Adipocyte (in vitro differentiated cells): Measurements from ENCODE around the gene MOCOS.

Experiments used
- DNase-seq: peaks from one replicate; pipeline ENCODE4 v3.0.0-alpha.2; 2015; ENCODE audit warnings: low read depth
- H3K27me3 ChIP-seq: replicated peaks from 2 replicates; pipeline ENCODE4 v1.7.0; 2013; ENCODE audit warnings: mild to moderate bottlenecking, low read length, moderate library complexity; ENCODE audit not compliant: control insufficient read depth, insufficient read depth
- H3K36me3 ChIP-seq: 2 replicates; pipeline ENCODE4 v1.7.0; 2013; ENCODE audit warnings: low read length, mild to moderate bottlenecking, moderate library complexity; ENCODE audit not compliant: control insufficient read depth, insufficient read depth, severe bottlenecking
- H3K4me1 ChIP-seq: 2 replicates; pipeline ENCODE4 v1.7.0; 2013; ENCODE audit warnings: mild to moderate bottlenecking, low read length, moderate library complexity; ENCODE audit not compliant: control insufficient read depth, insufficient read depth
- H3K4me3 ChIP-seq: 2 replicates; pipeline ENCODE4 v1.7.0; 2013; ENCODE audit warnings: mild to moderate bottlenecking, low read length, moderate library complexity
- H3K9ac ChIP-seq: 2 replicates; pipeline ENCODE4 v1.7.0; 2013; ENCODE audit warnings: mild to moderate bottlenecking, low read length, moderate library complexity
- H3K9me3 ChIP-seq: 2 replicates; pipeline ENCODE4 v1.7.0; 2013; ENCODE audit warnings: mild to moderate bottlenecking, low read length, moderate library complexity; ENCODE audit not compliant: control insufficient read depth

The MOCOS gene

GRCh38 chr18:36181441-36181840, 5.9 kb upstream of the MOCOS start:
- H3K27me3 ChIP-seq: peaks cover 3% of the 10 kb centered on the region
- peaks cover 13% of the 10 kb centered on the region for H3K4me1 ChIP-seq
- H3K9ac ChIP-seq: no peak overlapping the region
- DNase-seq: no peak
- H3K36me3 ChIP-seq: peaks cover 9% of the 10 kb centered on the region
- H3K4me3 ChIP-seq: no peak overlapping the region
- H3K9me3 ChIP-seq: no peaks in the 10 kb centered on the region

- H3K27me3 ChIP-seq: peaks cover 3% of the 10 kb centered on the region
- H3K9ac ChIP-seq: no peak overlapping the region
- H3K4me1 ChIP-seq: peaks cover 13% of the 10 kb centered on the region
- no peaks in the 10 kb centered on the region for H3K9me3 ChIP-seq
- no peak for DNase-seq
- peaks cover 3% of the 10 kb centered on the region for H3K36me3 ChIP-seq
- H3K4me3 ChIP-seq: no peak overlapping the region
These were observed 5.3 kb upstream of the MOCOS start for GRCh38 chr18:36181898-36182506.

GRCh38 chr18:36183033-36183432, 4.3 kb upstream of the MOCOS start:
- no peak for DNase-seq
- H3K9ac ChIP-seq: no peak overlapping the region
- H3K4me3 ChIP-seq: no peak overlapping the region
- no peaks in the 10 kb centered on the region for H3K9me3 ChIP-seq
- no peaks in the 10 kb centered on the region for H3K36me3 ChIP-seq
- peaks cover 13% of the 10 kb centered on the region for H3K4me1 ChIP-seq
- peaks cover 3% of the 10 kb centered on the region for H3K27me3 ChIP-seq

- peaks cover 3% of the 10 kb centered on the region for H3K27me3 ChIP-seq
These were observed 3.3 kb upstream of the MOCOS start for GRCh38 chr18:36183987-36184386.

GRCh38 chr18:36185157-36185556, 2.1 kb upstream of the MOCOS start:
- no peak for DNase-seq
- Histone ChIP-seq H3K4me3 (no peak overlapping the region), H3K9ac (no peak overlapping the region), H3K36me3 (no peaks in the 10 kb centered on the region), H3K9me3 (no peaks in the 10 kb centered on the region), H3K27me3 (peaks cover 3% of the 10 kb centered on the region), H3K4me1 (peaks cover 19% of the 10 kb centered on the region)

More at GRCh38 chr18:36183987-36184386, 3.3 kb upstream of the MOCOS start:
- no peak overlapping the region for H3K4me3 ChIP-seq
- H3K9ac ChIP-seq: no peak overlapping the region
- no peaks in the 10 kb centered on the region for H3K9me3 ChIP-seq
- H3K4me1 ChIP-seq: peaks cover 21% of the 10 kb centered on the region
- H3K36me3 ChIP-seq: no peaks in the 10 kb centered on the region
- no peak for DNase-seq

GRCh38 chr18:36185901-36186460, 1.3 kb upstream of the MOCOS start:
- Histone ChIP-seq H3K4me3 (peak overlapping the region; percentile 87), H3K9me3 (no peaks in the 10 kb centered on the region), H3K36me3 (no peaks in the 10 kb centered on the region), H3K4me1 (peaks cover 14% of the 10 kb centered on the region), H3K9ac (no peak overlapping the region), H3K27me3 (peaks cover 3% of the 10 kb centered on the region)
- DNase-seq: no peak

- peak overlapping the region; percentile 86 for H3K9ac ChIP-seq
- peaks cover 14% of the 10 kb centered on the region for H3K4me1 ChIP-seq
- DNase-seq: peak; percentile 45
- H3K9me3 ChIP-seq: no peaks in the 10 kb centered on the region
- peak overlapping the region; percentile 87 for H3K4me3 ChIP-seq
- H3K27me3 ChIP-seq: peaks cover 3% of the 10 kb centered on the region
- no peaks in the 10 kb centered on the region for H3K36me3 ChIP-seq
These were observed 670 bp upstream of the MOCOS start for GRCh38 chr18:36186461-36187192.

GRCh38 chr18:36187826-36188721, 777 bp downstream of the MOCOS start:
- Histone ChIP-seq H3K36me3 (no peaks in the 10 kb centered on the region), H3K9me3 (no peaks in the 10 kb centered on the region), H3K9ac (peak overlapping the region; percentile 86), H3K4me3 (peak overlapping the region; percentile 87), H3K27me3 (peaks cover 3% of the 10 kb centered on the region), H3K4me1 (peaks cover 14% of the 10 kb centered on the region)
- peak; percentile 25 for DNase-seq

- no peak for DNase-seq
- peak overlapping the region; percentile 87 for H3K4me3 ChIP-seq
- no peaks in the 10 kb centered on the region for H3K36me3 ChIP-seq
- peak overlapping the region; percentile 86 for H3K9ac ChIP-seq
- peaks cover 14% of the 10 kb centered on the region for H3K4me1 ChIP-seq
- H3K9me3 ChIP-seq: no peaks in the 10 kb centered on the region
- peaks cover 3% of the 10 kb centered on the region for H3K27me3 ChIP-seq
These were observed 1.6 kb downstream of the MOCOS start for GRCh38 chr18:36188916-36189315.

GRCh38 chr18:36189486-36189885, 2.2 kb downstream of the MOCOS start:
- Histone ChIP-seq H3K4me1 (peaks cover 14% of the 10 kb centered on the region), H3K36me3 (no peaks in the 10 kb centered on the region), H3K9ac (no peak overlapping the region), H3K27me3 (peaks cover 3% of the 10 kb centered on the region), H3K9me3 (no peaks in the 10 kb centered on the region), H3K4me3 (peak overlapping the region; percentile 87)
- DNase-seq: no peak

GRCh38 chr18:36191286-36191685, 4.0 kb downstream of the MOCOS start:
- DNase-seq: no peak
- H3K36me3 ChIP-seq: no peaks in the 10 kb centered on the region
- no peaks in the 10 kb centered on the region for H3K9me3 ChIP-seq
- H3K27me3 ChIP-seq: no peaks in the 10 kb centered on the region
- H3K9ac ChIP-seq: no peak overlapping the region
- no peak overlapping the region for H3K4me3 ChIP-seq
- peaks cover 14% of the 10 kb centered on the region for H3K4me1 ChIP-seq
